Measurements from ENCODE around the gene NUDT16. TPM values are rescaled to one million over a fixed set of nuclear protein-coding genes. Genes with fewer than 3 reads are reported as not detected.

The NUDT16 gene
- total and polyA plus RNA-seq, 9 of the 15 experiments (the other 6 are each of a cell fraction or from before 2014, with no cell fraction given) = 1.5 to 11.4 (median 7.6) TPM

GRCh38 chr3:131381445-131382291 is at the start of gene NUDT16 (continued):
- TF ChIP-seq TBL1XR1 (IDR thresholded peaks at IDR 0.05; ENCODE audit: low read length in 2 of 2) = no peak
- TF ChIP-seq ZNF282 (CRISPR knock-in tag; IDR thresholded peaks at IDR 0.05) = no peak
- peak; percentile 37; the same call in 1 of the 2 replicates for TF ChIP-seq RB1 (IDR thresholded peaks at IDR 0.05; ENCODE audit: low read depth)
- TF ChIP-seq EGR1 (conservative IDR thresholded peaks at IDR 0.05) = no peak
- TF ChIP-seq PURB (CRISPR knock-in tag; IDR thresholded peaks at IDR 0.05; ENCODE audit: low read depth) = no peak
- TF ChIP-seq SRSF1 (IDR thresholded peaks at IDR 0.05; ENCODE audit: low read depth, low read length) = no peak
- TF ChIP-seq ZNF277 (CRISPR knock-in tag; IDR thresholded peaks at IDR 0.05; ENCODE audit: borderline replicate concordance) = no peak
- TF ChIP-seq IRF9 (tag; IDR thresholded peaks at IDR 0.05) = no peak
- TF ChIP-seq PATZ1 (CRISPR knock-in tag; IDR thresholded peaks at IDR 0.05; ENCODE audit: borderline replicate concordance) = no peak
- no peak for TF ChIP-seq ZNF639 (CRISPR knock-in tag; conservative IDR thresholded peaks at IDR 0.05 in 1 of 2, IDR thresholded peaks at IDR 0.05 in 1 of 2)
- peak; percentile 33; the same call in 1 of the 2 replicates for TF ChIP-seq CXXC5 (CRISPR knock-in tag; IDR thresholded peaks at IDR 0.05)
- no peak for TF ChIP-seq HSF4 (CRISPR knock-in tag; IDR thresholded peaks at IDR 0.05; ENCODE audit: borderline replicate concordance)
- TF ChIP-seq E2F4 (CRISPR knock-in tag; IDR thresholded peaks at IDR 0.05; ENCODE audit: low read depth) = no peak
- TF ChIP-seq ARID2 (IDR thresholded peaks at IDR 0.05) = no peak
- TF ChIP-seq NR0B1 (IDR thresholded peaks at IDR 0.05; ENCODE audit: partially characterized antibody) = no peak
- no peak for TF ChIP-seq NFE2L1 (tag; IDR thresholded peaks at IDR 0.05; ENCODE audit: borderline replicate concordance, low read depth)
- peak; percentile 44; the same call in 1 of the 2 replicates for TF ChIP-seq ZBTB7A (IDR thresholded peaks at IDR 0.05; ENCODE audit: borderline replicate concordance, control insufficient read depth, low read depth, low read length)

Data from K562 (cell line).